ENCODE data around the gene BAZ1B.

- no peak for TF ChIP-seq CTCF (IDR thresholded peaks at IDR 0.05)
- TF ChIP-seq POLR2A (IDR thresholded peaks at IDR 0.05) = no peak
- no peak for TF ChIP-seq POLR2AphosphoS5 (IDR thresholded peaks at IDR 0.05)
- TF ChIP-seq EP300 (IDR thresholded peaks at IDR 0.05) = no peak
Observed at GRCh38 chr7:73482746-73483145, 39.3 kb downstream of the BAZ1B start.
